Erythroblast (primary cell): ENCODE results near the gene DUSP10.

Source experiments
- GATA1 ChIP-seq: IDR thresholded peaks from 2 replicates; pipeline ENCODE4 v1.6.1; 2011; ENCODE audit warnings: low read depth, mild to moderate bottlenecking, control low read depth, low read length, moderate library complexity
- POLR2A ChIP-seq: IDR thresholded peaks from 2 replicates; pipeline ENCODE4 v1.6.1; 2011; ENCODE audit warnings: mild to moderate bottlenecking, low read length

DNA sequence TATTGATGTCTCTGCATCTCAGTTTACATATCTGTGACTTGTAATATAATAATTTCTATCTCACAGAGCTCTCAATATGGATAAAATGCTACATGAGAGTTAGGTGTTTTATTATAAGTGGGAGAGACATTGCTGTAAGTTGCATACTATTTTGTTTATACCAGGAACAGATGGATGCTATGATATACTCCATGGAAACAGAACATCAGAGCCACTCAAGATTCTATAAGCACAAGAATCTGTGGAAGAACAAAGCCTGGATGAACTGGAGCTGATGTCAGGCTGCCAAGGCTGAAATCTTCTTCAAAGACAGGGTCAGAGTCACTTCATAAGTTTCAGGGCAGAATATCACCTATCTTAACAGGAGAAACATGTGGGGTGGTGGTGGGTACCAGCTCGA lies 30.2 kb downstream of the DUSP10 start:
- no peak for TF ChIP-seq POLR2A
- no peak for TF ChIP-seq GATA1
